Astrocyte (in vitro differentiated cells and primary cell): ENCODE measurements around the gene GMDS. TPM values are rescaled to one million over a fixed set of nuclear protein-coding genes. Genes with fewer than 3 reads are reported as not detected.

Experiments
- DNase-seq: peaks from one replicate; pipeline ENCODE4 v3.0.0-alpha.2; 2010; ENCODE audit warnings: low read depth
- FAIRE-seq: peaks from 2 replicates; lab custom pipeline; 2011; peaks lifted over from hg19 to GRCh38; lab: Jason Lieb, UNC
- H2AFZ ChIP-seq: 2 replicates; pipeline ENCODE4 v1.6.0; 2012; ENCODE audit warnings: low read depth, low read length, inconsistent platforms
- H3K27ac ChIP-seq: 2 replicates; pipeline ENCODE4 v1.5.1; 2011; ENCODE audit warnings: low read depth, low read length, inconsistent platforms
- H3K27me3 ChIP-seq: 2 replicates; pipeline ENCODE4 v1.6.0; 2011; ENCODE audit warnings: low read length, inconsistent platforms; ENCODE audit not compliant: insufficient read depth
- H3K36me3 ChIP-seq: 2 replicates; pipeline ENCODE4 v1.5.1; 2011; ENCODE audit warnings: low read length, inconsistent platforms; ENCODE audit not compliant: insufficient read depth
- H3K4me1 ChIP-seq: 2 replicates; pipeline ENCODE4 v1.5.1; 2011; ENCODE audit warnings: low read length, inconsistent platforms; ENCODE audit not compliant: insufficient read depth
- H3K4me2 ChIP-seq: 2 replicates; pipeline ENCODE4 v1.6.0; 2012; ENCODE audit warnings: low read length, inconsistent platforms
- H3K4me3 ChIP-seq: 2 replicates; pipeline ENCODE4 v1.5.1; 2011; ENCODE audit warnings: low read depth, mild to moderate bottlenecking, low read length, inconsistent platforms; ENCODE audit not compliant: insufficient read depth
- H3K79me2 ChIP-seq: 2 replicates; pipeline ENCODE4 v1.6.0; 2012; ENCODE audit warnings: mild to moderate bottlenecking, low read length, inconsistent platforms; ENCODE audit not compliant: insufficient read depth
- H3K9ac ChIP-seq: 2 replicates; pipeline ENCODE4 v1.6.0; 2012; ENCODE audit warnings: mild to moderate bottlenecking, low read length, inconsistent platforms
- H3K9me3 ChIP-seq: 2 replicates; pipeline ENCODE4 v1.5.1; 2012; ENCODE audit warnings: low read depth, mild to moderate bottlenecking, low read length, inconsistent platforms; ENCODE audit not compliant: insufficient read depth
- H4K20me1 ChIP-seq: 2 replicates; pipeline ENCODE4 v1.6.0; 2012; ENCODE audit warnings: low read length, inconsistent platforms; ENCODE audit not compliant: insufficient read depth
- H3K27ac Mint-ChIP-seq: one replicate; pipeline ENCODE4 v1.8.0; 2021; ENCODE audit warnings: mild to moderate bottlenecking, mixed read lengths; ENCODE audit not compliant: unreplicated experiment
- H3K27me3 Mint-ChIP-seq: one replicate; pipeline ENCODE4 v1.8.0; 2021; ENCODE audit warnings: low read depth, mixed read lengths; ENCODE audit not compliant: unreplicated experiment
- H3K36me3 Mint-ChIP-seq: one replicate; pipeline ENCODE4 v1.8.0; 2021; ENCODE audit warnings: low read depth, mixed read lengths; ENCODE audit not compliant: unreplicated experiment
- H3K4me1 Mint-ChIP-seq: one replicate; pipeline ENCODE4 v1.8.0; 2021; ENCODE audit warnings: low read depth, mixed read lengths; ENCODE audit not compliant: unreplicated experiment
- H3K4me3 Mint-ChIP-seq: one replicate; pipeline ENCODE4 v1.8.0; 2021; ENCODE audit warnings: mild to moderate bottlenecking, moderate library complexity, mixed read lengths; ENCODE audit not compliant: unreplicated experiment
- H3K9me3 Mint-ChIP-seq: one replicate; pipeline ENCODE4 v1.8.0; 2021; ENCODE audit warnings: mild to moderate bottlenecking, mixed read lengths; ENCODE audit not compliant: unreplicated experiment
- EZH2 ChIP-seq: IDR thresholded peaks from 2 replicates; pipeline ENCODE4 v1.6.1; 2012; ENCODE audit warnings: mild to moderate bottlenecking, low read length, inconsistent platforms; ENCODE audit not compliant: insufficient read depth
- total RNA-seq: library from RNA; stranded (reverse); gene quantifications from 2 replicates; pipeline ENCODE4 v1.2.1, GENCODE V29; 2021
- TF ChIP-seq, protein P1 (sequence below): IDR thresholded peaks from 2 replicates; pipeline ENCODE4 v1.5.1; 2011; ENCODE audit warnings: low read depth, mild to moderate bottlenecking, inconsistent platforms, low read length, moderate library complexity; ENCODE audit not compliant: insufficient read depth

The GMDS gene
- total RNA-seq, 1 donor from 2014 or later: 9.4 TPM

DNA sequence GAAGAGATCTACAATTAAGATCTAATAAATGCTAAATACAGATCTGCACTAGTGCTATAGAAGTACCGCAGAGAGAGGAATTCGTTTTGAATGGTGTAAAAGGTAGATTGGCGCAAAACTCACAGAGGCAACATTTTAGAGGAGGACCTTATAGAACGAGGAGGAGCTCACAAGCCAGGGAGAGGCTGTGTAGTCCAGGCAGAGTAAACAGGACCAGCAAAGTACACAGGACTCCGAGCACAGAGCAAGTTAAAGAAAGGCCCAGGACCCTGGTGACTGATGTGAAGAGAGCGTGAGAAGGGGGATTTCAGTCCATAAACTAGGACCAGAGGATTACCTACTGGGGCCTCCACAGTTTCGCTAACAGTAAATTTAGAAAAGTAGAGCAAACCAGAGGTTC lies 433.4 kb downstream of the GMDS start:
- no peak overlapping the region for H3K4me3 ChIP-seq
- no peaks in the 10 kb centered on the region for H3K9me3 ChIP-seq
- H3K27me3 Mint-ChIP-seq: no peaks in the 10 kb centered on the region
- peaks cover 8% of the 10 kb centered on the region for H3K4me1 Mint-ChIP-seq
- no peak for FAIRE-seq
- H4K20me1 ChIP-seq: no peaks in the 10 kb centered on the region
- no peaks in the 10 kb centered on the region for H3K79me2 ChIP-seq
- no peak overlapping the region for H3K9ac ChIP-seq
- DNase-seq: no peak
- H3K36me3 Mint-ChIP-seq: no peaks in the 10 kb centered on the region
- H3K4me1 ChIP-seq: no peaks in the 10 kb centered on the region
- no peak overlapping the region for H3K27ac ChIP-seq
- H3K9me3 Mint-ChIP-seq: peaks cover 4% of the 10 kb centered on the region
- no peaks in the 10 kb centered on the region for H3K27me3 ChIP-seq
- no peak overlapping the region for H3K4me2 ChIP-seq
- no peak overlapping the region for H2AFZ ChIP-seq
- H3K36me3 ChIP-seq: no peaks in the 10 kb centered on the region
- no peak overlapping the region for H3K27ac Mint-ChIP-seq
- no peak for TF ChIP-seq EZH2
- TF ChIP-seq, protein P1, sequence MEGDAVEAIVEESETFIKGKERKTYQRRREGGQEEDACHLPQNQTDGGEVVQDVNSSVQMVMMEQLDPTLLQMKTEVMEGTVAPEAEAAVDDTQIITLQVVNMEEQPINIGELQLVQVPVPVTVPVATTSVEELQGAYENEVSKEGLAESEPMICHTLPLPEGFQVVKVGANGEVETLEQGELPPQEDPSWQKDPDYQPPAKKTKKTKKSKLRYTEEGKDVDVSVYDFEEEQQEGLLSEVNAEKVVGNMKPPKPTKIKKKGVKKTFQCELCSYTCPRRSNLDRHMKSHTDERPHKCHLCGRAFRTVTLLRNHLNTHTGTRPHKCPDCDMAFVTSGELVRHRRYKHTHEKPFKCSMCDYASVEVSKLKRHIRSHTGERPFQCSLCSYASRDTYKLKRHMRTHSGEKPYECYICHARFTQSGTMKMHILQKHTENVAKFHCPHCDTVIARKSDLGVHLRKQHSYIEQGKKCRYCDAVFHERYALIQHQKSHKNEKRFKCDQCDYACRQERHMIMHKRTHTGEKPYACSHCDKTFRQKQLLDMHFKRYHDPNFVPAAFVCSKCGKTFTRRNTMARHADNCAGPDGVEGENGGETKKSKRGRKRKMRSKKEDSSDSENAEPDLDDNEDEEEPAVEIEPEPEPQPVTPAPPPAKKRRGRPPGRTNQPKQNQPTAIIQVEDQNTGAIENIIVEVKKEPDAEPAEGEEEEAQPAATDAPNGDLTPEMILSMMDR: no peak
- H3K4me3 Mint-ChIP-seq: no peak overlapping the region

DNA sequence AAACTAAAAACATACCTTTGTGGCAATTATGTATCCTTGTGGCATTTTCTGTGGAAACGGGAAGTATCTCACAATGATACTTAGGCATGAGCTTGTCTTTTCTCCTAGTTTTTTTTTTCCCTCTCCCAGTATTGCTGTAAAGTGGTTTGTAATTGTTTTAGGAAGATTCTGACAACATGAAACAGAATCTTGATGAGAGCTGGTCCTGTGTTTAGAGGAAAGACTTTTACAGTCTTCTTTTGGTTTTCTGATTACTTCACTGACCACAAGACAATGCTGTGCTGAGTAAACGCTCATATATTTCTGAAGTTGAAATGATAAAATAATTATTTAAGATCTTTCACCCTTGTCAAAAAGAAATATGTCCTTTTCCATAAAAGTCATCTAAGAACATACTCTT lies 434.5 kb downstream of the GMDS start:
- Mint-ChIP-seq H3K9me3 (peaks cover 5% of the 10 kb centered on the region), H3K4me1 (peaks cover 8% of the 10 kb centered on the region), H3K27ac (no peak overlapping the region), H3K27me3 (no peaks in the 10 kb centered on the region), H3K4me3 (no peak overlapping the region), H3K36me3 (no peaks in the 10 kb centered on the region)
- Histone ChIP-seq H4K20me1 (no peaks in the 10 kb centered on the region), H2AFZ (no peak overlapping the region), H3K27ac (no peak overlapping the region), H3K9ac (no peak overlapping the region), H3K36me3 (no peaks in the 10 kb centered on the region), H3K27me3 (no peaks in the 10 kb centered on the region), H3K9me3 (no peaks in the 10 kb centered on the region), H3K4me2 (no peak overlapping the region), H3K4me1 (no peaks in the 10 kb centered on the region), H3K4me3 (no peak overlapping the region), H3K79me2 (no peaks in the 10 kb centered on the region)
- TF ChIP-seq, protein P1: no peak
- TF ChIP-seq EZH2: no peak
- DNase-seq (no peak), FAIRE-seq (no peak)

DNA sequence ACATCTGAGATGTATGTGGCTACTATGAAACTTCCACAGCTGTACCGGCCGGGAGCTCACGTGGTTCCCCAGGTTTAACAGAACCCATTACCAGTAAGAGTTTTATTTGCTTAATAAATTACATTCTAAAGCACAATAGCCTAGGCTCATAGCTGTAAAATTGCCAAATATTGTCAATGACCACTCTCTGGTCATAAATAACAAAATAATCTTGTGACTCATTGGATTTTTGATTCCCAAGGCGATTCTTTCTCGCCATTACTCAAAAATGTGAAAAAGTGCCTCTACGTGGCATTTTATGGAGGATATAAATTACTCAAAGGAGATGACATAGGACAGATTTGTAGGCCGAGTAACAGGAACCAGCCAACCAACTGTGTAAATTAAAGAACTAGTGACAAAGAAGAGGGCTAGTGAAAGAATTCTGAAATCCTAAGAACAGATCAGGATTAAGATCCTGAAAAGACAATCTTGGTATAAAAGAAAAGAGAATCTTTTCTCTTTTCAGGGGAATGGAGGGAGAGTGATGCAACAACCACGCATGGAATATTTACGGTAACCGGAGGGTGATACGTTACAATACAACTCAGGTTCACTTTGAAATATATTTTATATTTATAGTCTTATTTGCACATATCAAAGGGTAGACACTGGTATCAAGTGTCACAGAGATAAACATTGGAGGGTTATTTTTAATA lies 436.0 kb downstream of the GMDS start:
- Histone ChIP-seq H4K20me1 (no peaks in the 10 kb centered on the region), H3K4me2 (no peak overlapping the region), H3K4me1 (no peaks in the 10 kb centered on the region), H3K9me3 (no peaks in the 10 kb centered on the region), H3K79me2 (no peaks in the 10 kb centered on the region), H3K27me3 (no peaks in the 10 kb centered on the region), H3K4me3 (no peak overlapping the region), H3K9ac (no peak overlapping the region), H3K36me3 (no peaks in the 10 kb centered on the region), H2AFZ (no peak overlapping the region), H3K27ac (no peak overlapping the region)
- no peak for DNase-seq
- Mint-ChIP-seq H3K27me3 (no peaks in the 10 kb centered on the region), H3K36me3 (no peaks in the 10 kb centered on the region), H3K4me1 (peaks cover 8% of the 10 kb centered on the region), H3K4me3 (no peak overlapping the region), H3K27ac (no peak overlapping the region), H3K9me3 (peaks cover 6% of the 10 kb centered on the region)
- TF ChIP-seq EZH2: no peak
- TF ChIP-seq, protein P1: no peak
- FAIRE-seq: no peak
